Measurements from ENCODE around the gene NFIB. TPM values are rescaled to one million over a fixed set of nuclear protein-coding genes. Genes with fewer than 3 reads are reported as not detected.

Gene NFIB
- total and polyA plus RNA-seq, 2 of the 4 experiments (the other 2 are of a cell fraction), result 1.4 to 2.0 TPM

- no peaks in the 10 kb centered on the region for H3K79me1 ChIP-seq (ENCODE audit: low read depth in 1 of 2, low read length in 2 of 2)
- dilution Hi-C loops (cut with HindIII; ENCODE audit: low sequenced_read_pairs, unreplicated experiment), result no loop called here
Measured at GRCh38 chr9:14273696-14274121, 40.2 kb downstream of the NFIB start.

More at GRCh38 chr9:14273696-14274121, 40.2 kb downstream of the NFIB start:
- Histone ChIP-seq H3K14ac (replicated peaks; ENCODE audit: low read depth, low read length) (no peak overlapping the region), H3K4ac (ENCODE audit: low read depth, low read length) (no peak overlapping the region), H3K56ac (ENCODE audit: extremely low read depth, insufficient read depth, low read length) (no peak overlapping the region), H3K4me3 (ENCODE audit: insufficient read depth, low read depth, low read length) (no peak overlapping the region), H2AK5ac (ENCODE audit: low read depth, low read length) (no peak overlapping the region), H3K4me1 (ENCODE audit: control insufficient read depth, insufficient read depth, low read length) (peaks cover 4% of the 10 kb centered on the region; the same call in 1 of the 2 replicates), H4K20me1 (ENCODE audit: insufficient read depth, low read length) (no peaks in the 10 kb centered on the region), H2BK20ac (ENCODE audit: low read depth, low read length) (no peak overlapping the region), H3K9ac (ENCODE audit: low read depth, low read length) (no peak overlapping the region), H3K23ac (ENCODE audit: low read depth, low read length) (no peak overlapping the region), H2BK5ac (ENCODE audit: low read depth, low read length, poor library complexity, severe bottlenecking) (no peak overlapping the region), H3K27me3 (ENCODE audit: control insufficient read depth, insufficient read depth, low read length) (peaks cover 4% of the 10 kb centered on the region), H3K36me3 (ENCODE audit: control insufficient read depth, insufficient read depth, low read length) (no peaks in the 10 kb centered on the region), H4K8ac (ENCODE audit: low read depth in 2 of 2, low read length in 2 of 2) (no peak overlapping the region), H2BK120ac (ENCODE audit: low read depth, low read length) (no peak overlapping the region), H3K18ac (ENCODE audit: low read depth, low read length) (no peak overlapping the region), H3K27ac (ENCODE audit: insufficient read depth, low read length) (no peak overlapping the region), H2AFZ (replicated peaks; ENCODE audit: low read length, poor library complexity) (no peak overlapping the region), H2AK9ac (replicated peaks; ENCODE audit: low read depth, low read length, poor library complexity) (no peak overlapping the region), H3K4me2 (ENCODE audit: low read depth, low read length) (no peak overlapping the region), H3K9me1 (ENCODE audit: insufficient read depth, low read length) (peaks cover 3% of the 10 kb centered on the region; the same call in 1 of the 2 replicates), H4K91ac (ENCODE audit: insufficient read depth, low read depth, low read length) (no peak overlapping the region), H4K5ac (ENCODE audit: low read depth, low read length) (no peak overlapping the region), H2BK15ac (ENCODE audit: low read depth, low read length) (peak overlapping the region; percentile 71; the same call in 1 of the 3 replicates), H3K9me3 (ENCODE audit: control insufficient read depth, insufficient read depth, low read length) (no peaks in the 10 kb centered on the region)
- POLR2A ChIA-PET (ENCODE audit: unreplicated experiment), result interaction anchor here (0.6 kb wide), 1 partner anchor 74 kb away, joined by 3 read pairs; no protein-coding TSS in a partner anchor
- no peak for ATAC-seq (ENCODE audit: low read depth)
- in situ Hi-C loops (cut with MboI; ENCODE audit: low sequenced_read_pairs), result no loop called here
- BruUV-seq (replicated peaks), result no TSS peak
- DNase-seq, result no peak
- TF ChIP-seq POLR2A (IDR thresholded peaks at IDR 0.05; ENCODE audit: low read depth, low read length) (no peak), MXI1 (IDR thresholded peaks at IDR 0.05; ENCODE audit: borderline replicate concordance, low read depth, low read length) (no peak), CEBPB (IDR thresholded peaks at IDR 0.05; ENCODE audit: low read depth, low read length) (no peak), RAD21 (IDR thresholded peaks at IDR 0.05; ENCODE audit: low read length) (no peak), FOS (IDR thresholded peaks at IDR 0.05; ENCODE audit: low read depth, low read length) (no peak), BHLHE40 (IDR thresholded peaks at IDR 0.05; ENCODE audit: low read depth, low read length) (no peak), RCOR1 (IDR thresholded peaks at IDR 0.05; ENCODE audit: insufficient replicate concordance, low read length) (no peak), CTCF (conservative IDR thresholded peaks at IDR 0.05; ENCODE audit: low read depth, low read length) (no peak), SMC3 (IDR thresholded peaks at IDR 0.05; ENCODE audit: low read depth, low read length) (no peak), NFE2L2 (IDR thresholded peaks at IDR 0.05; ENCODE audit: low read depth, low read length) (no peak), MAZ (IDR thresholded peaks at IDR 0.05; ENCODE audit: borderline replicate concordance, low read depth, low read length) (no peak), USF2 (IDR thresholded peaks at IDR 0.05; ENCODE audit: low read depth, low read length) (no peak), MAFK (IDR thresholded peaks at IDR 0.05; ENCODE audit: low read depth, low read length) (no peak), RFX5 (IDR thresholded peaks at IDR 0.05; ENCODE audit: low read depth, low read length) (no peak), CHD1 (IDR thresholded peaks at IDR 0.05; ENCODE audit: low read depth, low read length) (no peak)
- TF ChIP-seq, protein P1, sequence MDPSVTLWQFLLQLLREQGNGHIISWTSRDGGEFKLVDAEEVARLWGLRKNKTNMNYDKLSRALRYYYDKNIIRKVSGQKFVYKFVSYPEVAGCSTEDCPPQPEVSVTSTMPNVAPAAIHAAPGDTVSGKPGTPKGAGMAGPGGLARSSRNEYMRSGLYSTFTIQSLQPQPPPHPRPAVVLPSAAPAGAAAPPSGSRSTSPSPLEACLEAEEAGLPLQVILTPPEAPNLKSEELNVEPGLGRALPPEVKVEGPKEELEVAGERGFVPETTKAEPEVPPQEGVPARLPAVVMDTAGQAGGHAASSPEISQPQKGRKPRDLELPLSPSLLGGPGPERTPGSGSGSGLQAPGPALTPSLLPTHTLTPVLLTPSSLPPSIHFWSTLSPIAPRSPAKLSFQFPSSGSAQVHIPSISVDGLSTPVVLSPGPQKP (IDR thresholded peaks at IDR 0.05; ENCODE audit: borderline replicate concordance, low read depth, low read length), result no peak
- CTCF ChIA-PET, result no interaction called here
- intact Hi-C loops (cut with micrococcal nuclease), result no loop called here
- WGBS, 2 experiments (ENCODE audit: extremely low coverage in 2 of 2, insufficient read length in 1 of 2), result no CpG with 5 or more reads among the region's 4 CpGs
